ENCODE data around the gene TMEM163. TPM values are rescaled to one million over a fixed set of nuclear protein-coding genes. Genes with fewer than 3 reads are reported as not detected.

The TMEM163 gene
- total and polyA plus RNA-seq, 2 donors (not counting 3 experiments of a cell fraction or from before 2014, with no cell fraction given) = 1.0 to 2.8 TPM

- ChIA-PET CTCF (no interaction called here), POLR2A (no interaction called here)
- TF ChIP-seq POLR2AphosphoS5 (IDR thresholded peaks at IDR 0.05; ENCODE audit: insufficient read depth, low read depth, low read length) = no peak
- no peak for TF ChIP-seq EZH2 (IDR thresholded peaks at IDR 0.05; ENCODE audit: borderline replicate concordance, low read depth, low read length, severe bottlenecking)
- no peak for TF ChIP-seq JUN (IDR thresholded peaks at IDR 0.05; ENCODE audit: borderline replicate concordance, insufficient read depth, insufficient read length, low read depth)
- no peak for TF ChIP-seq FOS (IDR thresholded peaks at IDR 0.05; ENCODE audit: borderline replicate concordance, insufficient read depth, low read length)
- no peak for TF ChIP-seq GATA2 (IDR thresholded peaks at IDR 0.05; ENCODE audit: insufficient read depth, insufficient read length, low read depth, low read length)
- no peak for TF ChIP-seq POLR2A (IDR thresholded peaks at IDR 0.05; ENCODE audit: low read depth, low read length)
- H3K79me2 ChIP-seq (ENCODE audit: control insufficient read depth, insufficient read depth, low read length) = no peaks in the 10 kb centered on the region
- H3K27ac ChIP-seq (ENCODE audit: insufficient read depth, low read depth, low read length) = no peak overlapping the region
- no peaks in the 10 kb centered on the region for H3K9me3 ChIP-seq (replicated peaks; ENCODE audit: control insufficient read depth, insufficient read depth, low read length)
- no peak overlapping the region for H3K9ac ChIP-seq (replicated peaks; ENCODE audit: extremely low read depth, insufficient read depth, low read length)
- H3K9me1 ChIP-seq (replicated peaks; ENCODE audit: control insufficient read depth, extremely low read depth, insufficient read depth, low read length) = no peaks in the 10 kb centered on the region
- H3K4me1 ChIP-seq (ENCODE audit: control insufficient read depth, extremely low read depth, insufficient read depth, low read length) = peaks cover 1% of the 10 kb centered on the region
- H4K20me1 ChIP-seq (replicated peaks; ENCODE audit: control insufficient read depth, extremely low read depth, insufficient read depth, low read length) = no peaks in the 10 kb centered on the region
- no peak overlapping the region for H2AFZ ChIP-seq (ENCODE audit: low read depth, low read length)
- dilution Hi-C loops (cut with MboI; ENCODE audit: extremely low pct_ligation_motif_present, low sequenced_read_pairs) = no loop called here
- no peak for FAIRE-seq
- H3K27me3 ChIP-seq (ENCODE audit: control insufficient read depth in 2 of 2, insufficient read depth in 2 of 2, low read length in 2 of 2) = peaks cover 0 to 3% of the 10 kb centered on the region in 2 experiments
- no peaks in the 10 kb centered on the region for H3K36me3 ChIP-seq (ENCODE audit: control insufficient read depth in 2 of 2, extremely low read depth in 1 of 2, insufficient read depth in 2 of 2, low read length in 2 of 2)
- H3K4me3 ChIP-seq (replicated peaks in 1 of 3; ENCODE audit: insufficient read depth in 1 of 3, low read depth in 1 of 3, low read length in 3 of 3) = no peak overlapping the region
- no TSS peak for BruUV-seq (replicated peaks)
- intact Hi-C loops (cut with micrococcal nuclease) = loop anchor here (10.0 kb wide), 1 partner anchor 285 kb away; no protein-coding TSS in a partner anchor
- no peak overlapping the region for H3K4me2 ChIP-seq (ENCODE audit: insufficient read depth, low read length)
- DNase-seq (ENCODE audit: low read depth, low spot score) = no peak
Observed at GRCh38 chr2:134689315-134689714, 29.5 kb downstream of the TMEM163 start.

- no peak for TF ChIP-seq POLR2A (IDR thresholded peaks at IDR 0.05; ENCODE audit: low read depth, low read length)
- TF ChIP-seq POLR2AphosphoS5 (IDR thresholded peaks at IDR 0.05; ENCODE audit: insufficient read depth, low read depth, low read length) = no peak
- no peak for TF ChIP-seq MYC (IDR thresholded peaks at IDR 0.05; ENCODE audit: low read depth, low read length)
- TF ChIP-seq FOS (IDR thresholded peaks at IDR 0.05; ENCODE audit: borderline replicate concordance, insufficient read depth, low read length) = no peak
- TF ChIP-seq EZH2 (IDR thresholded peaks at IDR 0.05; ENCODE audit: borderline replicate concordance, low read depth, low read length, severe bottlenecking) = no peak
- TF ChIP-seq GATA2 (IDR thresholded peaks at IDR 0.05; ENCODE audit: insufficient read depth, insufficient read length, low read depth, low read length) = no peak
- no peak for TF ChIP-seq JUN (IDR thresholded peaks at IDR 0.05; ENCODE audit: borderline replicate concordance, insufficient read depth, insufficient read length, low read depth)
- TF ChIP-seq CTCF (IDR thresholded peaks at IDR 0.05; ENCODE audit: extremely low read depth in 1 of 2, insufficient read depth in 1 of 2, low read depth in 1 of 2, low read length in 2 of 2) = no peak
- TF ChIP-seq MAX (IDR thresholded peaks at IDR 0.05; ENCODE audit: insufficient read depth, insufficient read length) = no peak
- no peaks in the 10 kb centered on the region for H3K36me3 ChIP-seq (ENCODE audit: control insufficient read depth in 2 of 2, extremely low read depth in 1 of 2, insufficient read depth in 2 of 2, low read length in 2 of 2)
- FAIRE-seq (no peak), DNase-seq (ENCODE audit: low read depth, low spot score) (no peak)
- H3K27me3 ChIP-seq (ENCODE audit: control insufficient read depth in 2 of 2, insufficient read depth in 2 of 2, low read length in 2 of 2) = no peaks in the 10 kb centered on the region
- no peaks in the 10 kb centered on the region for H3K9me1 ChIP-seq (replicated peaks; ENCODE audit: control insufficient read depth, extremely low read depth, insufficient read depth, low read length)
- H3K79me2 ChIP-seq (ENCODE audit: control insufficient read depth, insufficient read depth, low read length) = no peaks in the 10 kb centered on the region
- H3K27ac ChIP-seq (ENCODE audit: insufficient read depth, low read depth, low read length) = no peak overlapping the region
- intact Hi-C loops (cut with micrococcal nuclease) (loop anchor here (10.0 kb wide), 1 partner anchor 281 kb away; no protein-coding TSS in a partner anchor), dilution Hi-C loops (cut with MboI; ENCODE audit: extremely low pct_ligation_motif_present, low sequenced_read_pairs) (no loop called here)
- H3K4me3 ChIP-seq (replicated peaks in 1 of 3; ENCODE audit: insufficient read depth in 1 of 3, low read depth in 1 of 3, low read length in 3 of 3) = no peak overlapping the region
- H3K4me1 ChIP-seq (ENCODE audit: control insufficient read depth, extremely low read depth, insufficient read depth, low read length) = peaks cover 28% of the 10 kb centered on the region
- no peaks in the 10 kb centered on the region for H4K20me1 ChIP-seq (replicated peaks; ENCODE audit: control insufficient read depth, extremely low read depth, insufficient read depth, low read length)
- ChIA-PET POLR2A (no interaction called here), CTCF (interaction anchor here (1.6 kb wide), 1 partner anchor 15 kb away, joined by 3 read pairs; no protein-coding TSS in a partner anchor)
- no peaks in the 10 kb centered on the region for H3K9me3 ChIP-seq (replicated peaks; ENCODE audit: control insufficient read depth, insufficient read depth, low read length)
- BruUV-seq (replicated peaks) = no TSS peak
- no peak overlapping the region for H2AFZ ChIP-seq (ENCODE audit: low read depth, low read length)
- H3K4me2 ChIP-seq (ENCODE audit: insufficient read depth, low read length) = no peak overlapping the region
- H3K9ac ChIP-seq (replicated peaks; ENCODE audit: extremely low read depth, insufficient read depth, low read length) = no peak overlapping the region
Observed at GRCh38 chr2:134685967-134686366, 32.8 kb downstream of the TMEM163 start.
